Measurements from ENCODE around the gene CLEC16A. TPM values are rescaled to one million over a fixed set of nuclear protein-coding genes. Genes with fewer than 3 reads are reported as not detected.

CLEC16A gene
- total RNA-seq, 1 donor from 2014 or later: 15.8 TPM

DNA sequence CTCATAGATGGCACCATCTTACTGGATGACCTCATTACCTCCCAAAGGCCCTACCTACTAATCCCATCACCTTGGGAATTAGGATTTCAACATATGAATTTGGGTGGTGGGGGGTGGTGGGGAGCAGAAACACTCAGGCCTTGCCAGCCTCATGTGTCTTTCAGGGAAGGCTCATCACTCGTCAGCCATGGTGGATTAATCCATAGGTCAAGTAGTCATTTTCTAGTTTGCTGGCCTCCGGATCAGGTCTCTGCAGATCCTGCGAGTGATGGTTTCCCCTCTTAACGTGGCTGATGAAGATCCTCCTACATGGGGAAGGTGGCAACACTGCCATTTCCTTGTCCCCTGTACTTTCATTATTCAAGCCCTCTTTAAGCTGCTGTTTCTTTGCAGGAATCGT lies 101.1 kb downstream of the CLEC16A start:
- H3K27me3 ChIP-seq (ENCODE audit: control insufficient read depth, insufficient read depth, low read length): no peaks in the 10 kb centered on the region
- TF ChIP-seq, protein P1, sequence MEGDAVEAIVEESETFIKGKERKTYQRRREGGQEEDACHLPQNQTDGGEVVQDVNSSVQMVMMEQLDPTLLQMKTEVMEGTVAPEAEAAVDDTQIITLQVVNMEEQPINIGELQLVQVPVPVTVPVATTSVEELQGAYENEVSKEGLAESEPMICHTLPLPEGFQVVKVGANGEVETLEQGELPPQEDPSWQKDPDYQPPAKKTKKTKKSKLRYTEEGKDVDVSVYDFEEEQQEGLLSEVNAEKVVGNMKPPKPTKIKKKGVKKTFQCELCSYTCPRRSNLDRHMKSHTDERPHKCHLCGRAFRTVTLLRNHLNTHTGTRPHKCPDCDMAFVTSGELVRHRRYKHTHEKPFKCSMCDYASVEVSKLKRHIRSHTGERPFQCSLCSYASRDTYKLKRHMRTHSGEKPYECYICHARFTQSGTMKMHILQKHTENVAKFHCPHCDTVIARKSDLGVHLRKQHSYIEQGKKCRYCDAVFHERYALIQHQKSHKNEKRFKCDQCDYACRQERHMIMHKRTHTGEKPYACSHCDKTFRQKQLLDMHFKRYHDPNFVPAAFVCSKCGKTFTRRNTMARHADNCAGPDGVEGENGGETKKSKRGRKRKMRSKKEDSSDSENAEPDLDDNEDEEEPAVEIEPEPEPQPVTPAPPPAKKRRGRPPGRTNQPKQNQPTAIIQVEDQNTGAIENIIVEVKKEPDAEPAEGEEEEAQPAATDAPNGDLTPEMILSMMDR (IDR thresholded peaks at IDR 0.05; ENCODE audit: insufficient read depth, low read length, severe bottlenecking): no peak
- H3K4me3 ChIP-seq (ENCODE audit: low read depth, low read length): no peak overlapping the region
- DNase-seq (ENCODE audit: low read depth) (no peak), FAIRE-seq (no peak)
- peaks cover 10% of the 10 kb centered on the region for H3K36me3 ChIP-seq (ENCODE audit: control insufficient read depth, insufficient read depth, low read length)

DNA sequence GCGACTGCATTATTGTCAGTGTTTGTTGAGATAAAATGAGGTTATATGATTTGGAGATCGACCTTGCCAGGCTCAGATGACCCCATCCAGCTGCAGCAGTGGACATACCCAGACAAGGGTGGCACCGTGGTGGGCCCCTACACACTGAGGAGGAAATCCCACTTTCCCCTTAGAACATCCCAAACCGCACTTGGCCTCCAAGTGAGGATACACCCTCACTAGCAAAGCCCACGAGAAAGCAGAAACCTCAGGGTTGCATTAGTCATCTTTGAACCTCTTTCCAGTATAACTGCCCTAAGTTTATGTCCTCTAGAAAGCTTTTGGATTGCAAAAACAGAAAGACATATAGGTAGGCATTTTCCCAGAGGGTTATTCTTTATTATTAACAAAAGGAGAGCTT lies 101.5 kb downstream of the CLEC16A start:
- no peaks in the 10 kb centered on the region for H3K27me3 ChIP-seq (ENCODE audit: control insufficient read depth, insufficient read depth, low read length)
- DNase-seq (ENCODE audit: low read depth) (no peak), FAIRE-seq (no peak)
- TF ChIP-seq, protein P1 (IDR thresholded peaks at IDR 0.05; ENCODE audit: insufficient read depth, low read length, severe bottlenecking): no peak
- peaks cover 9% of the 10 kb centered on the region for H3K36me3 ChIP-seq (ENCODE audit: control insufficient read depth, insufficient read depth, low read length)
- no peak overlapping the region for H3K4me3 ChIP-seq (ENCODE audit: low read depth, low read length)

DNA sequence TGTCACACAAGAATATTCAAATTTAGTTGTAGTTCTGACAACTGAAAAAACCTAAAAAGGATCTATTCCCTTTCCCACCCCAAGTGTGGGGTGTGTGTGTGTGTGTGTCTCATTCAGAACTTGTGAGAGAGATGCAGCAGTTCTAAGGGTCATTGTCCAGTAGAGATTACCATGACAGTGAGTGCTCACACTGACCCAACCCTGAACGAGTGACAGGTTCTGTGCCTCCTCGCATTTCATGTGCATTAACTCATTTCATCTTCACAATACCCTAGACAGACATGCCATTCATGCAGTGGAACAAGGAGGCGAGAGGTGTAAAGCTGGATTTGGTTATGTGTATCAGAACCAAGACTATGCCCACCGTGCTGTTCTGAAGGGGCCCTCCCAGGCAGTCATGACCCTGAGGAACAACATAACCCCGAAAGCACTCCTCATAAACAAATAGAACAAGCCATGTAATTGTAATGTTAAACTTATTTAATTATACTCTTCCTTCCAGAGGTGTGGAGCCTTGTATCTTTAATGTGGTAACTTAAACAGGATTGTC lies 102.1 kb downstream of the CLEC16A start:
- no peak overlapping the region for H3K4me3 ChIP-seq (ENCODE audit: low read depth, low read length)
- H3K36me3 ChIP-seq (ENCODE audit: control insufficient read depth, insufficient read depth, low read length): peaks cover 7% of the 10 kb centered on the region
- no peaks in the 10 kb centered on the region for H3K27me3 ChIP-seq (ENCODE audit: control insufficient read depth, insufficient read depth, low read length)
- DNase-seq (ENCODE audit: low read depth): no peak
- FAIRE-seq: no peak
- TF ChIP-seq, protein P1 (IDR thresholded peaks at IDR 0.05; ENCODE audit: insufficient read depth, low read length, severe bottlenecking): no peak

DNA sequence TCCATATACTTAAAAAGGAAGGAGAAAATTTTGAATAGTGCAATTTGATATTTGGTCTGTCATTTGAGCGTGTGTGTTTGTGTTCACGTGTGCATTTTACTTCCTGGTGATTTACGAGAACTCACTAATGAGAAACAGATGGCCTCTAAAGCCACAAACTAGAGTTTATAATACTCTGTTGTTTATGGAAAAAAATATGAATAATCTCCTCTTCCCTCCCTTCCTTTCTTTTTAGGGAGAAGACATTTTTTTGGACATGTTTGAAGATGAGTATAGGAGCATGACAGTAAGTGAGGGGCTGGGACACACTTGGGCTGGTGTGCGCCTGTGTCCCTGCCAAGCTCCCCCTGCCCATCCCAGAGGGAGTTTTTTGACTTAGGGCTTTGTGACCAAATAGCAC lies 102.7 kb downstream of the CLEC16A start:
- FAIRE-seq: no peak
- TF ChIP-seq, protein P1 (IDR thresholded peaks at IDR 0.05; ENCODE audit: insufficient read depth, low read length, severe bottlenecking): no peak
- no peaks in the 10 kb centered on the region for H3K27me3 ChIP-seq (ENCODE audit: control insufficient read depth, insufficient read depth, low read length)
- no peak overlapping the region for H3K4me3 ChIP-seq (ENCODE audit: low read depth, low read length)
- peaks cover 6% of the 10 kb centered on the region for H3K36me3 ChIP-seq (ENCODE audit: control insufficient read depth, insufficient read depth, low read length)
- DNase-seq (ENCODE audit: low read depth): no peak

DNA sequence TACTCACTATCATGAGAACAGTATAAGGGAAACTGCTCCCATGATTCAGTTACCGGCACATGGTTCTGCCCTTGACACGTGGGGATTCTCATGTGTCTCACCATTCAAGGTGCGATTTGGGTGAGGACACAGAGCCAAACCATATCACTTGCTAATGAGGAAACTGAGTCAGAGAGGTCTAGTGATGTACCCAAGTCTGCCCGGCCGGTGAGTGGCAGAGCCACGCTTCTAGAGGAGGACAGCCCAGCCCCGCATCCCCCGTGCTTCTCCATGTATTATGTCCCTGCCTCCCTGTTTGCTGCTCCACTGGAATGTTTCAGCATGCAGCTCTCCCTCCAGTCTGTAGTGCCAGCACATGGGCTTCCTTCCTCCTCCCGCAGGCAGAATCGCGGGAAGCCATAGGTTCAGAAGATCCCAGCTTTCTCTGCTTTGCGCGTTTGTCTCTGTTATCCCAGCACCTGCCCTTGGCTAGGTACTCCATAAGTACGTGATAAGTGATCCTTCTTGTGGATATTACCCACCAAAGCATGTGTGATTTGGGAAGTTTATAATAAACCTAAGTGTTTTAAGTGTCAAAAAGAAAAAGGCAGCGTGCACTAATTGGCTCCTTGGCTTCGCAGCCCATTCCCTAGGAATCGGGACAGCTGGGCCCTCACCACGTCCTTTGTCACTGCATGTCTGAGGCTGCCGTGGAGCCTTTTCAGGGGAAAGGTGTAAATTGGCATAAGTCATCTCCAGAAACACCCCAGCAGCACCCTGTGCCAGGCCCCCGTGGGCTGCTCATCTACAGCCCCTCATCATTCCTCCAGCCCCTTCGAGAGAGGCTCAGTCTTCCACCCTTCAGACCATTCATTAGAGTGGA lies 103.8 kb downstream of the CLEC16A start:
- Histone ChIP-seq H3K4me3 (ENCODE audit: low read depth, low read length) (no peak overlapping the region), H3K36me3 (ENCODE audit: control insufficient read depth, insufficient read depth, low read length) (peaks cover 3% of the 10 kb centered on the region), H3K27me3 (ENCODE audit: control insufficient read depth, insufficient read depth, low read length) (no peaks in the 10 kb centered on the region)
- FAIRE-seq: no peak
- no peak for DNase-seq (ENCODE audit: low read depth)
- TF ChIP-seq, protein P1 (IDR thresholded peaks at IDR 0.05; ENCODE audit: insufficient read depth, low read length, severe bottlenecking): no peak

Data from bronchial epithelial cell (primary cell).